ENCODE data around the gene CROCC2.

GRCh38 chr2:240895656-240896388 is 10.3 kb upstream of the CROCC2 start, which contains the start of gene MAB21L4:
- TF ChIP-seq JUND (IDR thresholded peaks at IDR 0.05) (peak; percentile 98), CTCF (IDR thresholded peaks at IDR 0.05 in 2 of 3, conservative IDR thresholded peaks at IDR 0.05 in 1 of 3; ENCODE audit: borderline replicate concordance in 1 of 3, insufficient read depth in 1 of 3, low read depth in 2 of 3, low read length in 2 of 3) (no peak), EGR1 (IDR thresholded peaks at IDR 0.05; ENCODE audit: low read depth) (no peak; the same call in 1 of the 2 replicates), EZH2 (IDR thresholded peaks at IDR 0.05) (no peak), RAD21 (IDR thresholded peaks at IDR 0.05; ENCODE audit: low read depth) (no peak), CEBPB (IDR thresholded peaks at IDR 0.05; ENCODE audit: low read depth) (no peak)
